Effector CD4-positive, alpha-beta T cell (primary cell): ENCODE measurements around the gene TMEM247. TPM values are rescaled to one million over a fixed set of nuclear protein-coding genes. Genes with fewer than 3 reads are reported as not detected.

Experiments
- DNase-seq: peaks from one replicate; pipeline ENCODE4 v3.0.0-alpha.2; 2020
- total RNA-seq: gene quantifications from one replicate; lab custom pipeline; 2026; lab: John Stamatoyannopoulos, UW

Gene TMEM247
- total RNA-seq, result not detected

DNA sequence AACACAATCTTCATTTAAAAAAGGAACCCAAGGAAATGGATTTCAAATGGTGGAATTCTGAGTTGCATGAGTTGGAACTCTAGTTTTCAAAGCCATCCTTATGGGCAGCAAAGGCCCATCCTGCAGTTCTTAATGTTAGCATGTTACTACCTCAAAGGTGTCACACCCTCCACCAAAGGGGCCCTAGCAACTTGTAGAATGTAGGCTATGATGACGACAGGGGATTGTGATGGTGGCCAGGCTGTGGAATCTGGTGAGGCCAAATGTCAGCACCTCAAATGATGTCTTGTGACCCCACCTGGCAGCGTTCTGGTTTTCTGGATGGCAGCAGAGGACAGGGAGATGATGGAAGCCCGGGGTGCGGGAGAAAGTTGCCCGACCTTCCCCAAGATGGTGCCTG, at the start of gene TMEM247:
TMEM247 (plus strand) TSS at position 301 of the 400 bp plus-strand sequence.
- DNase-seq, result no peak

DNA sequence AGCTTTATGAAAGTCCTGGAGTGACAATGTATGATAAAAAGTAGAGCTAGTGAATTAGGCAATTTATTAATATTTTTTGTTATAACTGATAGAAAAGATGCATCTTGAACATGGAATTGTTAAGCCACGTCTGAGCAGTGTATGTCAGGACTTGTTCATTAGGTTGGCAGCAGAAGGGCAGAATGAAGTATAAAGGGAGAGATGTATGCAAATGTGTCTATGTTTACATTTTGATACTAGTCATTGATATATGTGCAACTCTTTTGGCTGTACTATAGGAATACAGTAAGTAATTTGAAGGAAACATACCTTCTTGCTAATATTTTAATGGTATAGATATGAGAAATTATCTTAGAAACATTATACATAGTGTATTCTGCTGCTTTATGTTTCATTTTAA, 49.0 kb upstream of the TMEM247 start:
- no peak for DNase-seq

DNA sequence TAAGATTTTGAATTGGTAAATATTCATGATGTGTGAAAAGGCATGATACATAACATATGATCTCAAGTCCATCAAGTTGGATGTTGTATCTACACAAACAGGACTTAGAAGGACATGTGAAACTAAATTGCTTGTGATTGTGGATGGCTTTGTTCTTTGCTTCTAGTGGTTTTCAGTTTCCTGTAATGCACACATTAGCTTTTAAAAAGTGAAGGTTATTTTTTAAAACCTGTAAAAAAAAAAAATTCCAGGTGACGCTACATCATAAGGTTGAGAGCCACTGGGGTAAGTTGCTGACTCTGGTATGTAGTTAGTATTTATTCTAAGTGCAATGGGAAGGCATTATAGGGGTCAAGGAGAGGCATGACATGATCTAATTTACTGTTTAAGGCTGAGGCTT, 48.4 kb upstream of the TMEM247 start:
- DNase-seq, result no peak

DNA sequence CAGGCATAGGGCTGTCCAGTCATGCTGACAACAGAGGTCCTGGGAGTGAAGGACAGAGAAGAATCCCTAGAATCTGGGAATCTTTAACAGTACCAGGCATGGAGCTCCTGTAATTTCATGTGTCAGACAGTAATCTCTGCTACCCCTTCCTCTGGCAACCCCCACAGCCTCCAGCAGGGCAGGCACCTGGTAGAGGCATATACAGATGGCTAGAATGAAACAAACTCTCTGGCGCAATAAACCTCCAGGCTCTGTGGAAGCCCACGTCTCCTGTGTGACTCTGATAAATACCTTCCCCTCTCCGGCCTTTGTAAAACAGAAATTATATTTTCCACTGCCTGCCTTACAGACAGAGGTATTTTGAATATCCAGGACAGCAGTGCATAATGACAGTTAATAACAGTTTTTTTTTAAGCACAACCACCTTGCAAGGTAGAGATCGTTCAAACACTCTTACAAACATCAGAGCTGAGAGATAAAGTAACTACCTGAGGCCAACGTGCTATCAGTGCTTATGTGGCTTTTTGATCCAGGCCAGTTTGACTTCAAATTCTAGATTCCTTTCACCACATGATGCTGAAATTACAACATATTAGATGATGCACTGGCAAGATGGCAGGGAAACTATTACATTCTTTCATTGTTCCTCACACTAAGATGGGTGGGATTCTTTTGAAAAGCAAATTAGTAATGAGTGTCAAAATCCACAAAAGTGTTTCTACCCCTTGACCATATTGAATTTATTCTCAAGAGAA, 47.7 kb upstream of the TMEM247 start:
- DNase-seq, result no peak

DNA sequence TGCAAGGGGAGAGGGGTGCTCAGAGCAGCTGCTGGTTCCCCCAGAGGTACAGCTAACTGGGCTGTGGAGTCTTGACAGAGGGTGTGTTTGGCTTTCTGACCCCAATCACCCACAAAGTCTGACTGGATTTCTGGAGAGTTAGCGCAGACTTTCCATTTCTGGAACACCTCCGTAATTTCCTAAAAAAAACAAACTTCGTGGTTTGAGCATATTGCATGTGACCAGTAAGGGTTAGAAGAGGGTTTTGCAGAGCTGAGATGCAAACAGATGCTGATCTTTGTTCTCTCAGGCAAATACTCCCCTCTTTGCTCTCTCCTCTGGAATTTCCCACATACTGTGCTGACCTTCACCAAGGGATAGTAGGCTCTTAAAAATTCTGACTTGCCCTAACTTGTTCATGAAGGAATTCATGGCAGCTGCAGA, 44.5 kb upstream of the TMEM247 start:
- no peak for DNase-seq

DNA sequence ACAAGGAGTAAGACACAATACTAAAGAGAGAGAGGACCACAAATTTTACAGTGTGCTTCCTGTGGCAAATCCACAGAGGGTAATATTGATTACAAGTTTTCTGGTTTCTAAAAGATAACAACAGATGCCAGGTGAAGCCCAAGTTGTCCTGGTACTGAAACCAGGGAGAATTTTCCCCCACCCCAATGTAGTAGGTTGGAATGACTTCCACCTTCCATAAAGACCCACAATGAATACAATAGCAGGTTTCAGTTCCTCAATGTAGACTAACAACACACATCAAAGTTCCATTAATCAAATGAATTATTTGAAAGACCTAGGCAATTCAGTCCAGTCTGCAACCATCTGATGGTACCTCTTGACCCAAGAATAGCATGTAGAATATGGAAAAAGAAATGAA, 44.0 kb upstream of the TMEM247 start:
- no peak for DNase-seq

DNA sequence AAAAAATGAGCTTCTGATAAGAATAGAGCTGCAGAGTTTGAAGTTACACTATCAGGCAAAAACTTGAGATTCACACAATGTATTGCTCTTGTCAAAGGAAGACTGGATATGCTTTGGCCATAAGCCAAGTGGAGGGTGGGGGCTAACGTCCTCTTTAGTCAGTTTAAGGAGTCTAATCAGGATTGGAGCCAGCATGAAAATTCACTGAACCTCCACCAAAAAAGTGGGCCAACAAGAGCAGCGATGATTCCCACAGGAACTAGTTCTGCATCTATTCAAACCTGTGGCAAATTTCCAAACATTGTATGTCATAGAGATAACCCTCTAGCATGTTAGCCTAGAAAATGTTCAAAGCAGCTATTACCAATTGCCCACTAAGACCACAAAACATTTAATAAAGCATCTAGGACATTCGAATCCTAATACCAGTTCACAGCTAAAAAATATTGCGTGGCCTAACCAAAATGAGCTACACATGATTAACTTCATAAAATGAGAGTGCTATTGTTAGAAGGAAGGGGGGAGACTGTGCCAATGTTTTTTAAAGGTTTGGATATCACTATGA, 43.5 kb upstream of the TMEM247 start:
- DNase-seq, result no peak

DNA sequence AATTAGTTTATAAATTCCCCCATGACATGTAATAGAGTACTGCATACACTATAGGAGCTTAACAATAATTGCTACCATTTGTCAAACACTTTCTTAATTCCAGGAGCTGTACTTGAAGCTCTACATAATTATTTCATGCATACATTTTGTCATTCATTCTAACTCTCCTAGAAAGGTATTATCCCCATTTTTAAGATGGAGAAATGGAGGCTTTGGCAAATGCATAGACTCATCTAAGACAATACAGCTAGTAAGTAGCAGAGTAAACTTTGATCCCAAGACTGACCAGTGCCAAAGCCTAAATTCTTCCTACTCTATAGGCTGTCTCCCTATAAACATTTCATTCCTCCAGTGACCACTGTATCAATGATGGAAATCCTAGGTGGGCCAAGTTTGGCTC, 42.6 kb upstream of the TMEM247 start:
- no peak for DNase-seq

DNA sequence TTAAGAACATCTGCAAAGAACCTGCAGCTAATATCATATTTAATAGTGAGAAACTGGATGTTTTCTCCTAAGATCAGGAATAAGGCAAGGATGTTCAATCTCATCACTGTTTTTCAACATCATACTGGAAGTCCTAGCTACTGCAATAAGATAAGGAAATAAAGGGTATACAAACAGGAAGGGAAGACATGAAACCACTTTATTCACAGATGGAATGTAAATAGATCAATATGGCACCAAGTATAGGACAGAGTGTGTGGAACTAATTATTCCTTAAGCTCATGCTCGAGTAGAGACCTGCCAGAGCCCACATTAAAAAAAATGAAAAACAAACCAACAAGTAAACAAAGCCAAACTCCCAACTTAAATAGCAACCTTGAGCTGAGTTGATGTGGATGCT, 41.3 kb upstream of the TMEM247 start:
- DNase-seq, result no peak

DNA sequence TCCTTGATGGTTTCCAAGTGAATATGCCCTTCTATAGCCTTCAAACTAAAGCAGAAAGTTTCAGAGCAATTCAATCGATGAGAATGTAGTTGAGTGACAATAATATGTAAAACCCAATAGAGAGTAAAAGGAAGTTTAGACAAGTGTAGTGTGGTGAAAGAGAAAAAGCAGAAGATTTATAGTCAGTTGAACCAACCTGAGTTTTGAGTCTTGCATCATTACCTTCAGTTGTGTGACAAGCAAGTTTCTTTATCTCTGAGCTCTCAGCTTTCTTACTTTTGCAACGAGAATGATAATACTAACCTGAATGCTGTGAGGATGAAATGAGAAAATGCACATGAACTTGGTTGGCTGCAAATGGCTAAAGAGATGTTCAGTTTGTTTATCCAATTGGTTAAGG, 40.6 kb upstream of the TMEM247 start:
- DNase-seq, result no peak

DNA sequence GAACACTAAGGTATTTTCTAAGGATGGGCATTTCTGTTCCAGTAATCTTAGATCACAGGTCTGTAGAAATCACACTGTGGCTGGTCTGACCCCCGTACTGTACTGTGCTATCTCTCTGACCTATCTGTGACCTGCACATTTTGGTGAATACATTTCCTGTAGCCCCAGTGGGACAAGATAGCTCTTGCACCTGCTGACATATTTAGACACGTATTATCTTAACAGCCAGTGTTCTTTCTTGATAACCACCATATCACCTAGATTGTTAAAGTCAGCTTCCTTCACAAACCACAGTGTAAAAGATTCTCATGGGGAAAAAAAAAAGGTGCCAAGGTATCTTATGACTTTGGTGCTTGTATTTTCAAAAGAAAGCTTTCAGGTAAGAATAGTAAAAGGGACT, 39.8 kb upstream of the TMEM247 start:
- DNase-seq, result peak; percentile 8

DNA sequence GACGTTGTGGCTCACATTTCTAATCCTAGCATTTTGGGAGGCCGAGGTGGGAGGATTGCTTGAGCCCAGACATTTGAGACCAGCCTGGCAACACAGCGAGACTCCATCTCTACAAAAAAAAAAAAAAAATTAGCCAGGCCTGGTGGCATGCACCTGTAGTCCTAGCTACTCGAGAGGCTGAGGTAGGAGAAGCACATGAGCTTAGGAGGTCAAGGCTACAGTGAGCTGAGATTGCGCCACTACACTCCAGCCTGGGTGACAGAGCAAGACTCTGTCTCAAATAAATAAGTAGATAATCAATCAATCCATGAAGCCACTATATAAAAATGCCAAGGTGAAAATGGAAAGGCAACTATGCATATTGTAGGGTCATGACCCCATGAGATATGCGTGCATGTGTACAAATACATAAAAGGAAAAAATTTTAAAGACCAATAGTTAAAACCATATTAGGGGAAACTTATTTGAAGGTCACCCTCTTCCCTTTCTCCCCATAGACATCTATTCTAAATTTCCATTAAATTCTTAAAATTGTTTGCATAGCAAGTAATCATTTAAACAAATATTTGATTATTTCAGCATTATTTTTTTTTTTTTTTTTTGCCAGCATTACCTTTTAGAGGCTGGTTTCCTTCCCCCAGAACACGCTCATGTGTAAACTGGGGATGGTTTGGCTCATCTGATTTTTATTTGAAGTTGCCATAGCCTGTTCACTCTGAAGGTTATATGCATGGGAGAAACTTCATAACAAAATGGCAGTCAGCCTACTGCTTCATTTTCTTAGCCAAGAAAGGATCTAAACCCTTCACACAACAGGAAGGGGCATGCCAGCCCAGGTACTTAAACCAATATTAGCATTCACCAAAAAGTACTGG, 37.3 kb upstream of the TMEM247 start:
- no peak for DNase-seq

DNA sequence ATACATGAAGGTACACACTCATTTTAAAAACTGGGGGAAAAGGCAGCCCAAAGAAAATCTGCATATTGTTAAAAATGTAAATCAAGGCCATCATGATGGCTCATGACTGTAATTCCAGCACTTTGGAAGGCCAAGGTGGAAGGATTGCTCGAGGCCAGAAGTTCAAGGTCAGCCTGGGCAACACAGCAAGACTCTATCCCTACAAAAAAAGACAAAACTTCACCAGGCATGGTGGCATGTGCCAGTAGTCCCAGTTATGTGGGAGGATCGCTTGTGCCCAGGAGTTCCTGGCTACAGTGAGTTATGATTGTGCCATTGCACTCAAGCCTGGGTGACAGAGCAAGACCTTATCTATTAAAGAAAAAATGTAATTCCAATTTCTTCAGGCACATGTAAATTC, 34.6 kb upstream of the TMEM247 start:
- no peak for DNase-seq

DNA sequence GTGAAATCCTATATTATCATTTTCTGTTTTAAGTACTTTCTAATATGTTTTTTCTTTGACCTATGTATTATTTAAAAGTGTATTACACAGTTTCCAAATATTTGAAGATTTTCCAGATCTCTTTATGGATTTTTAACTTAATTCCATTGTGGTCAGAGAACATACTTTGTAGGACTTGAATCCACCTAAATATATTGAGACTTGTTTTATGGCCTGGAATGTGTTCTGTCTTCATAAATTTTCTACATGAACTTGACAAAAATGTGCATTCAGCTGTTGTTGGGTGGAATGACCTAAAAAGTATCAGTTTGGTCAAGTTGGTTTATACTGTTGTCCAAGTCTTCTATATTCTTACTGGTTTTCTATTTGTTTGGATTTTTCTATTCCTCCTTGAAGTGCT, 33.8 kb upstream of the TMEM247 start:
- DNase-seq, result no peak

DNA sequence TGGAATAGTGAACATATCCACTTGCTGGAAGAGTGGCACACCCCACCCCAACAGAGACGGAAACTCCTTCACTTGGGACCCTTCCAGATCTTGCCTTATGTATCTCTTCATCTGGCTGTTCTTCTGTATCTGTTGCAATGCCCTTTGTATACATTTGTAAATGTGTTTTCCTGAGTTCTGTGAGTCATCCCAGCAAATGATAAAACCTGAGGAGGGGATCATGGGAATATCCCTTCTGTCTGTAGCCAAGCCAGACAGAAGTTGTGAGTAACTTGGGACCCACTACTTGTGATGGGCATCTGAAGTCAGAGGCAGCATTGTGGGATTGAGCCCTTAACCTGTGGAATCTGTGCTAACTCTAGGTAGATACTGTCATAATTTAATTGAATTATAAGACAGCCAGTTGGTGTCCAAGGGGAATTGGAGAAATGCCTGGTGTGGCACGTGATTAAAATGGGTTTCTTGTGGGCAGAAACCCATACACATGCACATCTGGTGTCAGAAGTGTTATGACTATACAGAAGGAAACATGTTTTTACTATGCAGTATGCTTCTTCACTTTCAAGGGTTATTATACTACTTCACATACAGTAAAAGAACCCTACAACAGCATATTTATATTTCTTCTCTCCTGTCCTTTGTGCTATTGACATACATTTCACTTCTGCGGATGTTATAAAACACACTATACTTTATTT, 32.3 kb upstream of the TMEM247 start:
- DNase-seq, result no peak

DNA sequence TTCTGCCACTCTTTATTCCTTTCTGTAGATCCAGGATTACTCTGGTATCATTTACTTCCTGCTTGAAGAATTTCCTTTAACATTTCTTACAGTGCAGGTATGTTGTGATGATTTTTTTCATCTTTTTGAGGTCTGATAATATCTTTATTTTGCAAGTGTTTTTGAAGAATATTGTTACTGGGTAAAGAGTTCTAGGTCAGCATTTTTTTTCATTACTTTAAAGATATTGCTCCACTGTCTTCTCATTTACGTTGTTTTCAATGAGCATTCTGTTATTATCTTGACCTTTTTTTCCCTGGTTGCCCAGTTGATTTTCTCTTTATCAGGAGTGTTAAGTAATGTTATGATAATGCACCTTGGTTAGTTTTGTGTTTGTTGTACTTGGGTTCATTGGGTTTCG, 31.7 kb upstream of the TMEM247 start:
- DNase-seq, result no peak

DNA sequence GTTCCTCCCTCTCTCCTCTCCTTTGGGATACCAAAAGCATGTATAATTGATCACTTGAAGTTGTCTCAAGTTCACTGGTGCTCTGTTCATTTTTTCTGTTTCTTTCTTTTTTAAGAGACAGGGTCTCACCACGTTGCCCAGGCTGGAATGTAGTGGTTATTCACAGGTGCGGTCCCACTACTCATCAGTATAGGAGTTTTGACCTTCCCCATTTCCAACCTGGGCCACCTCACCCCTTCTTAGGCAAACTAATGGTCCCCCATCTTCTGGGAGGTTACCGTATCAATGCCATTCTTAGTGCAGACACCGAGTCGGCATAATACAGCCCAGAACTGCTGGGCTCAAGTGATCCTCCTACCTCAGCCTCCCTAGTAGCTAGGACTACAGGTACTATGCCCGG, 31.3 kb upstream of the TMEM247 start:
- DNase-seq, result no peak

DNA sequence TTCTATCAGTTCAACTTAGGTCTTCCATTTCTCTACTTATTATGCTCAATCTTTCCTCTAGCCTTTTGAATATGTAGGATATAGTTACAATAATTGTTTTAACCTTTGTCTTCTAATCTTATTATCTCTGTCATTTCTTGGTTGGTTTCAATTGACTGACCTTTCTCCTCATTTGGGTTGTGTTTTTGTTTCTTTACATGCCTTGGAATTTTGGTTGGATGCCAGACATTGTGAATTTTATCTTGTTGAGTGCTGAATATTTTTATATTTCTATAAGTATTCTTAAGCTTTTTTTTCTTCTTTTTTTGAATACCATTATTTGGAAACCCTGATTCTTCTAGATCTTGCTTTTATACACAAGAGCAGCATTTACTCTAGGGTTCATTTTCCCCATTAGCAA, 30.7 kb upstream of the TMEM247 start:
- DNase-seq, result no peak

DNA sequence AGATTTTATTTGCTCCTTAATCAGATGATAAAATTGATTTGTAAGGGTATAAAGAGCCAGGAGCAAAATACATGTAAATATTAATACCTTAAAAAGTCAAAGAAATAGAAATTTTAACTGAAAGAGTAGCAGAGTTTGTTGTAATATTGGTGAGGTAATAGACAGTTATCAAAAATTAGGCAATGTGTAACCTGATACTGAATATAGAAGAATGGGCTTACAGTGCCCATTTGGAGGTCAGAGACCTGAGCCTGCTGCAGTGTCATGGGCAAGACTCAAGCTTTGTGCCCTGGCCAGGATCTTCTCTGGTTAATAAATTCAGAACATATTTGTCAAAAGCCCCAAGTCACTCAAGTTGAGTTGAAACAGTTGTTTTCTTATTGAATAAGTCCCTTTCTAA, 29.7 kb upstream of the TMEM247 start:
- no peak for DNase-seq

DNA sequence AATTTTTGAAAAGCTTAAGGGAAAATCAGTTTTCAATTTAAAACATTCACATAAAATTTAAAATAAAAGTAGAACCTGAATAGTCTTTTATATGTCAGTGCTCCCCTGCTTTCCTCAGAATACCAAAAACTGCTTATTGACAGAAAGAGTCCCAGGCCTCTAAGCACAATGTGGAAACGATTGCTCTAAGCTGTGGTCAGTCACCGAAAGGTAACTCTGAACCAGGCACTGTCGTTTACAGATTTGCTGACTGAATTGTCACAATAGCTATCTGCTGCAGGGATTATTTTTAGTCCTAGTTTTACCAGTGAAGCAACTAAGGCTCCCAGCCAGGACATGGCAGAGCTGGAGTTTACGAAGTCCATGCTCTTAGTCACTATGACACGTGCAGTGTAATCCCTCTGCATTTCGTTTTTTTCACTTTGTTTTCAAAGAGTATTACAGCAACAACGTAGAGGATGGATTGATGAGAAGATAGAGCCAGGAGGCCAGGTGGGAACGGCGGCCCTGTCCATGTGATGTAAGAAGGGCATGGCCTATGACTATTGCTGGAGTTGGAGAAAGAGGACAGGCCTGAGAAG, 28.1 kb upstream of the TMEM247 start:
- DNase-seq, result no peak

DNA sequence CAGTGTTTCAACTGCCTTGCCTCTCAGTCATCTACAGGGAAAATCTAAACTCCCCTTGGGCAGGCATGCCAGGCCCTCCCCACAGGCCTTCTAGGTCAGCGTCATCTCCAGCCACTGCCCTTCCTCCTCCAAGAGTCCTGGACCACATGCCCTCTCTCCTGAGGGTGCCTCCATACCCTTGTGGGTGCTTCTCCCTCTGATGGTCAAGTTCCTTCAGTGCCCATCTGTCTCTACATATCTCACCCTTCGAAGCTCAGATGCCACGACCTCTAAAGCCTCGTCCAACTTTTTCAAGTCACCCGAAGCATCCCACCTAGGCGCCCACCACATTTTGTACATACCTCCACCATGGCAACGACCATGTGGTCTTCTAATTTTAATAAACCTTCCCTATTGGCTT, 22.6 kb upstream of the TMEM247 start:
- no peak for DNase-seq

DNA sequence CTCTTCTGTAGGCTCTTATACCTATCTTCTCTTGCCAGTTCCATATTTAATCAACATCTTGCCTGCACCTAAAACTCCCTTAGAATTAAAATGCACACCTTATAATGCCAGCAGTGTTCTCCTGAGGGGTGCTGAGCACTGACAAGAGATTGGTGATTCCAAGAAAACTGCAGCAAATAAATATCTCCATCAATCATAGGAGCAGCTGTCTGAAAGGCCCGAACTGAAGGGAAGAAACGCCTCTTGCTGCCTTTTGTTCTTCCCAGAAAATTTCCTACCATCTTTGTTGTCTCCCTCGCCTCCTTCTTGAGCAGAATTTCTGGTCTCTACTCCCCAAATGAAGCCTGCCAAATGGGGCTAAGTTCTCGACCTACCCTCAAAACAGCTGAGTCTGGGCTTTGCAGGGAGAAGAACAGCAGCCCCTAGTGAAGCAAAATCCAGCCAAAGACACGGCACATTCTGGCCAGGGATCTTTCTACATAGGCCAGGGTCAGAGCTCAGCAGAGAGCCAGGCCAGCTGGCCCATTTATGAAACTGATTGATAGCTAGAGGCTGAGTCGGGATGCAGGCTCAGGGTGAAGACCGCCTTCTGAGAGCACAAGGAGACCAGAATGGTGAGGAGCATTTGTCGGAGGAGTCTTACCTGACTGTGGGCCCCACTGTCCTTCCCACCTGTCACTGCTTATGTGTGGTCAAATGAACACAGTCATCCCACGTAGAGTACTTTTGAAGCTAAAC, 20.4 kb upstream of the TMEM247 start:
- no peak for DNase-seq
